GM23338 (cell line): ENCODE measurements around the gene ZNF844.

Experiments
- CREB1 ChIP-seq: fragments of 250-450 bp; sonication (Bioruptor Pico); IDR thresholded peaks from 2 replicates; pipeline ENCODE4 v1.5.0; 2020; ENCODE audit warnings: low read depth, mild to moderate bottlenecking, moderate library complexity
- CTCF ChIP-seq, 2 experiments: fragments of 200-600 bp in 1 of 2; sonication (generic) in 1 of 2; conservative IDR thresholded peaks; 2 replicates each; pipeline versions ENCODE4 v1.5.1 to v1.6.1; 2016 to 2017; ENCODE audit warnings: antibody characterized with exemption in 2 of 2, low read depth in 2 of 2, mild to moderate bottlenecking in 2 of 2, moderate library complexity in 1 of 2
- ETS1 ChIP-seq: IDR thresholded peaks from 2 replicates; pipeline ENCODE4 v1.6.1; 2016; ENCODE audit warnings: antibody characterized with exemption
- EZH2 ChIP-seq: fragments of 200-600 bp; sonication (generic); IDR thresholded peaks from one replicate; pipeline ENCODE4 v1.8.0; 2017; ENCODE audit warnings: antibody characterized with exemption, mild to moderate bottlenecking, low read depth; ENCODE audit not compliant: unreplicated experiment
- EZH2phosphoT487 ChIP-seq: fragments of 200-600 bp; sonication (generic); IDR thresholded peaks from one replicate; pipeline ENCODE4 v1.8.1; 2018; ENCODE audit warnings: antibody characterized with exemption; ENCODE audit not compliant: unreplicated experiment
- NANOG ChIP-seq: IDR thresholded peaks from 2 replicates; pipeline ENCODE4 v1.6.1; 2016; ENCODE audit warnings: antibody characterized with exemption, borderline replicate concordance
- POLR2AphosphoS5 ChIP-seq: IDR thresholded peaks from 2 replicates; pipeline ENCODE4 v1.6.1; 2016; ENCODE audit warnings: antibody characterized with exemption, low read depth
- REST ChIP-seq: IDR thresholded peaks from one replicate; pipeline ENCODE4 v1.6.1; 2018; ENCODE audit warnings: antibody characterized with exemption; ENCODE audit not compliant: unreplicated experiment
- STAT1 ChIP-seq: IDR thresholded peaks from one replicate; pipeline ENCODE4 v1.6.1; 2016; ENCODE audit warnings: antibody characterized with exemption; ENCODE audit not compliant: unreplicated experiment
- ZNF331 ChIP-seq: fragments of 250-450 bp; sonication (Bioruptor Pico); IDR thresholded peaks from 2 replicates; pipeline ENCODE4 v1.5.0; 2020; ENCODE audit warnings: low read depth, mild to moderate bottlenecking, moderate library complexity
- ZNF462 ChIP-seq: fragments of 250-450 bp; sonication (Bioruptor Pico); IDR thresholded peaks from 2 replicates; pipeline ENCODE4 v1.5.0; 2020; ENCODE audit warnings: mild to moderate bottlenecking, moderate library complexity

- TF ChIP-seq EZH2 (no peak), POLR2AphosphoS5 (no peak), CTCF (conservative IDR thresholded peaks at IDR 0.05; ENCODE audit: low read depth in 2 of 2) (no peak), EZH2phosphoT487 (no peak), CREB1 (no peak), ETS1 (no peak), STAT1 (no peak), REST (no peak), ZNF462 (no peak), NANOG (no peak), ZNF331 (CRISPR knock-in tag) (no peak)
These were observed 28.4 kb downstream of the ZNF844 start for GRCh38 chr19:12092956-12093355.
